ENCODE data around the gene TFAP2D. TPM values are rescaled to one million over a fixed set of nuclear protein-coding genes. Genes with fewer than 3 reads are reported as not detected.

TFAP2D gene
- not detected for total RNA-seq
- long read RNA-seq, donor 1 = 0 reads
- long read RNA-seq, donor 2 = 0 reads

GRCh38 chr6:50713226-50713625 lies at the start of gene TFAP2D:
Gene TFAP2D, plus strand, starts transcription at chr6:50713526. Its CDS starts 530 bp downstream, at chr6:50714056.
- intact Hi-C loops (cut with DNase I) = no loop called here
- DNase-seq (ENCODE audit: low spot score) = no peak

- intact Hi-C loops (cut with DNase I) = no loop called here
- no peak for DNase-seq (ENCODE audit: low spot score)
Measured at GRCh38 chr6:50663806-50664205, 49.5 kb upstream of the TFAP2D start.

GRCh38 chr6:50666089-50666488 lies 47.2 kb upstream of the TFAP2D start:
- no peak for DNase-seq (ENCODE audit: low spot score)
- intact Hi-C loops (cut with DNase I) = no loop called here

- intact Hi-C loops (cut with DNase I) = no loop called here
Measured at GRCh38 chr6:50681213-50681824, 32.0 kb upstream of the TFAP2D start.

GRCh38 chr6:50689210-50689609 lies 24.1 kb upstream of the TFAP2D start:
- no peak for DNase-seq (ENCODE audit: low spot score)
- intact Hi-C loops (cut with DNase I) = no loop called here

More at GRCh38 chr6:50681213-50681824, 32.0 kb upstream of the TFAP2D start:
- no peak for DNase-seq (ENCODE audit: low spot score)

- intact Hi-C loops (cut with DNase I) = no loop called here
- DNase-seq (ENCODE audit: low spot score) = no peak
Measured at GRCh38 chr6:50691814-50692495, 21.4 kb upstream of the TFAP2D start.

GRCh38 chr6:50698546-50698945 lies 14.8 kb upstream of the TFAP2D start:
- no peak for DNase-seq (ENCODE audit: low spot score)
- intact Hi-C loops (cut with DNase I) = no loop called here

- intact Hi-C loops (cut with DNase I) = no loop called here
- no peak for DNase-seq (ENCODE audit: low spot score)
Measured at GRCh38 chr6:50699051-50699775, 14.1 kb upstream of the TFAP2D start.

GRCh38 chr6:50706575-50706974 lies 6.8 kb upstream of the TFAP2D start:
- DNase-seq (ENCODE audit: low spot score) = no peak
- intact Hi-C loops (cut with DNase I) = no loop called here

GRCh38 chr6:50707191-50707590 lies 6.1 kb upstream of the TFAP2D start:
- DNase-seq (ENCODE audit: low spot score) = no peak
- intact Hi-C loops (cut with DNase I) = no loop called here

- no peak for DNase-seq (ENCODE audit: low spot score)
- intact Hi-C loops (cut with DNase I) = no loop called here
Measured at GRCh38 chr6:50707652-50708300, 5.5 kb upstream of the TFAP2D start.

- intact Hi-C loops (cut with DNase I) = no loop called here
- DNase-seq (ENCODE audit: low spot score) = no peak
Measured at GRCh38 chr6:50708664-50709365, 4.5 kb upstream of the TFAP2D start.

GRCh38 chr6:50709366-50709734 lies 4.0 kb upstream of the TFAP2D start:
- intact Hi-C loops (cut with DNase I) = no loop called here

GRCh38 chr6:50711686-50712085 lies 1.6 kb upstream of the TFAP2D start:
- intact Hi-C loops (cut with DNase I) = no loop called here

More at GRCh38 chr6:50709366-50709734, 4.0 kb upstream of the TFAP2D start:
- DNase-seq (ENCODE audit: low spot score) = no peak

GRCh38 chr6:50712291-50712690 lies 1.0 kb upstream of the TFAP2D start:
- intact Hi-C loops (cut with DNase I) = no loop called here
- DNase-seq (ENCODE audit: low spot score) = no peak

More at GRCh38 chr6:50711686-50712085, 1.6 kb upstream of the TFAP2D start:
- DNase-seq (ENCODE audit: low spot score) = no peak

GRCh38 chr6:50713977-50714486 lies 706 bp downstream of the TFAP2D start:
- intact Hi-C loops (cut with DNase I) = no loop called here
- DNase-seq (ENCODE audit: low spot score) = no peak

- no peak for DNase-seq (ENCODE audit: low spot score)
- intact Hi-C loops (cut with DNase I) = loop anchor here in 1 of 2 donors (5.0 kb wide), 1 partner anchor 1658 kb away; no protein-coding TSS in a partner anchor
Measured at GRCh38 chr6:50714487-50715379, 1.4 kb downstream of the TFAP2D start.

Data from posterior vena cava (tissue), 2 donors.